ENCODE measurements around the gene SNX15.

The SNX15 gene

DNA sequence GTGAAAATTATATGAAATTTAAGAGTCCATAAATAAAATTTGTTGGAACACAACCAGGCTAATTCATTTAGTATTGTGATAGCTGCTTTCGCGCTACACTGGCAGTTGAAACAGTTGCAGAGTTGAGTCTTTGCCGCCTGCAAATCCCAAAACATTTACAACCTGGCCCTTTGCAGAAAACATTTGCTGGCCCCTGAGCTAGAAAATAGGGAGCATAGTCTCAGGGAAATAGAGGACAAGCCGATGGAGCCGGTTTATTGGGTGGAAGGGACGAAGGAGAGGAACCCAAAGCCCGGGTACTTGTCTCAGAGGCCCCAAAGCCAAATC lies 13.2 kb downstream of the SNX15 start:
- TF ChIP-seq, protein P1, sequence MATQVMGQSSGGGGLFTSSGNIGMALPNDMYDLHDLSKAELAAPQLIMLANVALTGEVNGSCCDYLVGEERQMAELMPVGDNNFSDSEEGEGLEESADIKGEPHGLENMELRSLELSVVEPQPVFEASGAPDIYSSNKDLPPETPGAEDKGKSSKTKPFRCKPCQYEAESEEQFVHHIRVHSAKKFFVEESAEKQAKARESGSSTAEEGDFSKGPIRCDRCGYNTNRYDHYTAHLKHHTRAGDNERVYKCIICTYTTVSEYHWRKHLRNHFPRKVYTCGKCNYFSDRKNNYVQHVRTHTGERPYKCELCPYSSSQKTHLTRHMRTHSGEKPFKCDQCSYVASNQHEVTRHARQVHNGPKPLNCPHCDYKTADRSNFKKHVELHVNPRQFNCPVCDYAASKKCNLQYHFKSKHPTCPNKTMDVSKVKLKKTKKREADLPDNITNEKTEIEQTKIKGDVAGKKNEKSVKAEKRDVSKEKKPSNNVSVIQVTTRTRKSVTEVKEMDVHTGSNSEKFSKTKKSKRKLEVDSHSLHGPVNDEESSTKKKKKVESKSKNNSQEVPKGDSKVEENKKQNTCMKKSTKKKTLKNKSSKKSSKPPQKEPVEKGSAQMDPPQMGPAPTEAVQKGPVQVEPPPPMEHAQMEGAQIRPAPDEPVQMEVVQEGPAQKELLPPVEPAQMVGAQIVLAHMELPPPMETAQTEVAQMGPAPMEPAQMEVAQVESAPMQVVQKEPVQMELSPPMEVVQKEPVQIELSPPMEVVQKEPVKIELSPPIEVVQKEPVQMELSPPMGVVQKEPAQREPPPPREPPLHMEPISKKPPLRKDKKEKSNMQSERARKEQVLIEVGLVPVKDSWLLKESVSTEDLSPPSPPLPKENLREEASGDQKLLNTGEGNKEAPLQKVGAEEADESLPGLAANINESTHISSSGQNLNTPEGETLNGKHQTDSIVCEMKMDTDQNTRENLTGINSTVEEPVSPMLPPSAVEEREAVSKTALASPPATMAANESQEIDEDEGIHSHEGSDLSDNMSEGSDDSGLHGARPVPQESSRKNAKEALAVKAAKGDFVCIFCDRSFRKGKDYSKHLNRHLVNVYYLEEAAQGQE (IDR thresholded peaks at IDR 0.05; ENCODE audit: insufficient read depth in 1 of 2, low read depth in 2 of 2, low read length in 2 of 2), result no peak
- no peak for TF ChIP-seq TAF1 (IDR thresholded peaks at IDR 0.05; ENCODE audit: borderline replicate concordance, insufficient read depth, low read length)
- no peak for TF ChIP-seq SIN3A (IDR thresholded peaks at IDR 0.05; ENCODE audit: borderline replicate concordance, insufficient read depth, low read length)
- TF ChIP-seq POLR2AphosphoS5 (IDR thresholded peaks at IDR 0.05; ENCODE audit: low read depth, low read length), result no peak
- no peak for TF ChIP-seq FOXP2 (optimal IDR thresholded peaks at IDR 0.05; ENCODE audit: borderline replicate concordance, extremely low read depth, extremely low read length, insufficient read depth)

DNA sequence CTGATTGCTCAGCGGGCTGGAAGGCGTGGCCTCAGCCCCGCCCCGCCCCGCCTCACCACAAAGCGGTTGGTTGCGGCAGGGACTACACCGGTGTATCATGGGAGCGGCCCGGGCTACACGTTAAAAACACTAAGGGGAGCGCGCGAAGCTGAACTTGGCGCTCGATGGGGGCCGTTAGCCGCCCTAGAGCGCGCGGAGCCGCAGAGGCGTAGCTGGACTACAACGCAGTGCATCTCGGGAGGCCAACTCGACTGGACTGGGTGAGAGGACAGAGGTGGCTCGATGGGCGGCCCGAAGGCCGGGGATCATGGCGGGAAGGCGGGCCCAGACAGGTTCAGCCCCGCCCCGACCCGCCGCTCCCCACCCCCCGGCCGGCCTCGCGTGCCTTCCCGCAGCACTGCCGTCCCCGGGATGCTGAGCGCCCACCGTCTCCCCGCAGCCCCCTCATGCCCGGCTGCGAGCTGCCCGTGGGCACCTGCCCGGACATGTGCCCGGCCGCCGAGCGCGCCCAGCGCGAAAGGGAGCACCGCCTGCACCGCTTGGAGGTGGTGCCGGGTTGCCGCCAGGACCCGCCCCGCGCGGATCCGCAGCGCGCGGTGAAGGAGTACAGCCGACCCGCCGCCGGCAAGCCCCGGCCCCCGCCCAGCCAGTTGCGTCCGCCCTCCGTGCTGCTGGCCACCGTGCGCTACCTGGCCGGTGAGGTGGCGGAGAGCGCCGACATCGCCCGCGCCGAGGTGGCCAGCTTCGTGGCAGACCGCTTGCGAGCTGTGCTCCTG lies 13.8 kb downstream of the SNX15 start, which contains the start of gene SAC3D1:
Gene SAC3D1, plus strand, starts transcription at position 364 of the 776 bp plus-strand sequence. Its CDS starts 83 bp downstream, at position 447.
- peak; percentile 78; the same call in 1 of the 2 replicates for TF ChIP-seq POLR2AphosphoS5 (IDR thresholded peaks at IDR 0.05; ENCODE audit: low read depth, low read length)
- 0 out of 2 replicates have a peak, but pooled peaks have one; percentile 34 for TF ChIP-seq SIN3A (IDR thresholded peaks at IDR 0.05; ENCODE audit: borderline replicate concordance, insufficient read depth, low read length)
- TF ChIP-seq TAF1 (IDR thresholded peaks at IDR 0.05; ENCODE audit: borderline replicate concordance, insufficient read depth, low read length), result peak; percentile 53; the same call in 1 of the 2 replicates
- TF ChIP-seq, protein P1 (IDR thresholded peaks at IDR 0.05; ENCODE audit: insufficient read depth in 1 of 2, low read depth in 2 of 2, low read length in 2 of 2), result no peak
- peak; percentile 58 for TF ChIP-seq FOXP2 (optimal IDR thresholded peaks at IDR 0.05; ENCODE audit: borderline replicate concordance, extremely low read depth, extremely low read length, insufficient read depth)

DNA sequence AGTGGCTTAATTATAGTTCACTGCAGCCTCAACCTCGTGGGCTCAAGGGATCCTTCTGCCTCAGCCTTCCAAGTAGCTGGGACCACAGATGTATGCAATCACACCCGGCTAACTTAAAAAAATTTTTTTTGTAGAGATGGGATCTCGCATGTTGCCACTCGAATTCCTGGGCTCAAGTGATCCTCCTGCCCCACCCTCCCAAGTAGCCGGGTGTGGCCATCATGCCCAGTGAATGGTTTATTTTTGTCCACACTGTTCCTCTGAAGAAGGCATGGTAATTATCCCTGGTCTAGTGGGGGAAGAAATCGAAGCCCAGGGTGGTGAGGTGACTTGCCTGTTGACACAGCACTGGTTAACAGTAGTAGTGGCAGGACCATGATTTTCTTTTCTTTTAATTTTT lies 15.7 kb downstream of the SNX15 start:
- TF ChIP-seq SIN3A (IDR thresholded peaks at IDR 0.05; ENCODE audit: borderline replicate concordance, insufficient read depth, low read length) (no peak), FOXP2 (optimal IDR thresholded peaks at IDR 0.05; ENCODE audit: borderline replicate concordance, extremely low read depth, extremely low read length, insufficient read depth) (no peak), TAF1 (IDR thresholded peaks at IDR 0.05; ENCODE audit: borderline replicate concordance, insufficient read depth, low read length) (no peak), POLR2AphosphoS5 (IDR thresholded peaks at IDR 0.05; ENCODE audit: low read depth, low read length) (no peak)
- TF ChIP-seq, protein P1 (IDR thresholded peaks at IDR 0.05; ENCODE audit: insufficient read depth in 1 of 2, low read depth in 2 of 2, low read length in 2 of 2), result no peak

DNA sequence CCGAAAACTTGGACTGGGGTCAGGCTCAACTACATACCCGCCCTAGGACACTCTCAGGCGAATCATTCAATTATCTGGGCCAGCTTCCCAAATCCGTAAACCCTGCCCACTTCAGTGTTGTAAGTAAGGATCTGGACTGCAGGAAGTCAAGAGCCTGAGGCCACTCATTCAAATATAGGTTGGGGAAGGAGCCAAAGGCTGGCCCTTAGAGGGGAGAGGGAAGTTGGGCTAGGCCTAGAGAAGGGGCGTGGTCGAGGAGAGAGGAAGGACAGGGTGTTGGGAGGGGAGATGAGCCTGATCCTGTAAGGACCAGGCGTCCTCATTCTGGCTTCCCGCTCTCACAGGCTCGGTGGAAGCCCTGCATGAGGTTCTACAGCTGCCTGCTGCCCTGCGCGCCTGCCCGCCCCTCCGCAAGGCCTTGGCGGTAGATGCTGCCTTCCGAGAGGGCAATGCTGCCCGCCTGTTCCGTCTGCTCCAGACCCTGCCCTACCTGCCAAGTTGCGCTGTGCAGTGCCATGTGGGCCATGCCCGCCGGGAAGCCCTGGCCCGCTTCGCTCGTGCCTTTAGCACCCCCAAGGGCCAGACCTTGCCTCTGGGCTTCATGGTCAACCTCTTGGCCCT lies 16.8 kb downstream of the SNX15 start:
- TF ChIP-seq POLR2AphosphoS5 (IDR thresholded peaks at IDR 0.05; ENCODE audit: low read depth, low read length) (peak; percentile 64; the same call in 1 of the 2 replicates), SIN3A (IDR thresholded peaks at IDR 0.05; ENCODE audit: borderline replicate concordance, insufficient read depth, low read length) (no peak), FOXP2 (optimal IDR thresholded peaks at IDR 0.05; ENCODE audit: borderline replicate concordance, extremely low read depth, extremely low read length, insufficient read depth) (no peak)

DNA sequence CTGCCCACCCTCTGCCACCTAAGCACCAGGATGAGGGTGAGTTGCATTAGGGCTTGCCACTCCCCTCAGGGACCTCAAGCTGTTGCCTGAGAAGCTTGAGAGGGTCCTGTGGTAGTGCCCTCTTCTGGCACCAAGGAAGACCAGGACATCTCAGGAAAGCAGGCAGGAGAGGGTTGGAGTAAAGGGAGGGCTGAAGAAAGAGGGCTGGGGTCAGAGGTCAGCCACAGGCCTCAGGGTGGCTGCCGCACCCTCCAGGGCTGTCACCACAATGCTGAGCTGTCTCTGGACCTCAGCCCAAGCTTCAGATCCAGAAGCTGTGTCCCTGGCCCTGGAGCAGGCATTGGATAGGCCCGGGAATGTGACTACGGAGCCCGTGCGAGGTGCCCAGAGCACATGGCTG lies 17.8 kb downstream of the SNX15 start:
- TF ChIP-seq POLR2AphosphoS5 (IDR thresholded peaks at IDR 0.05; ENCODE audit: low read depth, low read length) (no peak), FOXP2 (optimal IDR thresholded peaks at IDR 0.05; ENCODE audit: borderline replicate concordance, extremely low read depth, extremely low read length, insufficient read depth) (no peak), TAF1 (IDR thresholded peaks at IDR 0.05; ENCODE audit: borderline replicate concordance, insufficient read depth, low read length) (no peak), SIN3A (IDR thresholded peaks at IDR 0.05; ENCODE audit: borderline replicate concordance, insufficient read depth, low read length) (no peak)
- TF ChIP-seq, protein P1 (IDR thresholded peaks at IDR 0.05; ENCODE audit: insufficient read depth in 1 of 2, low read depth in 2 of 2, low read length in 2 of 2), result no peak

Data from PFSK-1 (cell line).